Caco-2 (cell line): Measurements from ENCODE around the gene CACNA2D1. TPM values are rescaled to one million over a fixed set of nuclear protein-coding genes. Genes with fewer than 3 reads are reported as not detected.
"Not testable (repeated sequence)": the region's sequence is repeated elsewhere in the genome, so short reads cannot be mapped to it uniquely, and the experiment has no call there.

ENCODE experiments used
- BruUV-seq: library from RNA; stranded (reverse); fragments of 400-500 nt; replicated peaks from 2 replicates; lab custom pipeline; 2021; lab: Mats Ljungman, UMichigan
- CTCF ChIA-PET: fragments of 300-600 bp; sonication (Branson Sonifier 250); formaldehyde crosslinking; loops from one replicate; lab custom pipeline; 2022; ENCODE audit warnings: antibody characterized with exemption; lab: Charles Lee
- POLR2A ChIA-PET: fragments of 300-600 bp; sonication (Branson Sonifier 250); formaldehyde crosslinking; loops from one replicate; lab custom pipeline; 2022; ENCODE audit warnings: antibody characterized with exemption; lab: Charles Lee
- DNase-seq, 2 experiments: peaks; one replicate each; pipeline versions ENCODE4 v3.0.0 to v3.0.0-alpha.2; 2020 to 2022
- H3K27me3 ChIP-seq: replicated peaks from 2 replicates; pipeline ENCODE4 v1.6.0; 2011; ENCODE audit warnings: low read length; ENCODE audit not compliant: control insufficient read depth, insufficient read depth
- H3K36me3 ChIP-seq: 2 replicates; pipeline ENCODE4 v1.5.1; 2011; ENCODE audit warnings: low read length; ENCODE audit not compliant: control insufficient read depth, insufficient read depth
- H3K4me1 ChIP-seq: fragments of 250-450 bp; sonication (Bioruptor Pico); 2 replicates; pipeline ENCODE4 v1.5.1; 2020; ENCODE audit warnings: mild to moderate bottlenecking
- H3K4me3 ChIP-seq: 2 replicates; pipeline ENCODE4 v1.5.1; 2011; ENCODE audit warnings: low read depth, mild to moderate bottlenecking, control low read depth, low read length
- H3K9me3 ChIP-seq: fragments of 250-450 bp; sonication (Bioruptor Pico); 2 replicates; pipeline ENCODE4 v1.5.1; 2020; ENCODE audit warnings: mild to moderate bottlenecking, moderate library complexity
- H3K27ac Mint-ChIP-seq: one replicate; pipeline ENCODE4 v1.8.0; 2022; ENCODE audit warnings: mixed read lengths; ENCODE audit not compliant: unreplicated experiment
- H3K27me3 Mint-ChIP-seq: one replicate; pipeline ENCODE4 v1.8.0; 2022; ENCODE audit warnings: mixed read lengths; ENCODE audit not compliant: insufficient read depth, unreplicated experiment
- H3K36me3 Mint-ChIP-seq: one replicate; pipeline ENCODE4 v1.8.0; 2022; ENCODE audit warnings: mild to moderate bottlenecking, mixed read lengths; ENCODE audit not compliant: insufficient read depth, unreplicated experiment
- H3K4me1 Mint-ChIP-seq: one replicate; pipeline ENCODE4 v1.8.0; 2022; ENCODE audit warnings: low read depth, mixed read lengths; ENCODE audit not compliant: unreplicated experiment
- H3K4me3 Mint-ChIP-seq: one replicate; pipeline ENCODE4 v1.8.0; 2022; ENCODE audit warnings: mild to moderate bottlenecking, moderate library complexity, mixed read lengths; ENCODE audit not compliant: unreplicated experiment
- H3K9me3 Mint-ChIP-seq: one replicate; pipeline ENCODE4 v1.8.0; 2022; ENCODE audit warnings: mixed read lengths; ENCODE audit not compliant: unreplicated experiment
- CTCF ChIP-seq, 2 experiments: fragments of 200-600 bp in 1 of 2; IDR thresholded peaks; 1 replicate in 1 of 2; 2 replicates in 1 of 2; pipeline versions ENCODE4 v1.5.1 to v1.8.0; 2011 to 2022; ENCODE audit warnings: antibody characterized with exemption in 1 of 2, control low read depth in 1 of 2, inconsistent platforms in 1 of 2, low read depth in 1 of 2, low read length in 1 of 2, mild to moderate bottlenecking in 1 of 2, moderate library complexity in 1 of 2; ENCODE audit not compliant: insufficient read depth in 1 of 2, severe bottlenecking in 1 of 2, unreplicated experiment in 1 of 2
- intact Hi-C: fragments of 100-400 bp; cut with micrococcal nuclease; formaldehyde crosslinking; loops from one replicate; pipeline ENCODE4 v1.10.0; 2022; ENCODE audit not compliant: unreplicated experiment
- total RNA-seq: library from RNA; stranded (reverse); gene quantifications from 2 replicates; pipeline ENCODE4 v1.2.3, GENCODE V29; 2022

The CACNA2D1 gene
- total RNA-seq, 1 experiment from 2014 or later = not detected

DNA sequence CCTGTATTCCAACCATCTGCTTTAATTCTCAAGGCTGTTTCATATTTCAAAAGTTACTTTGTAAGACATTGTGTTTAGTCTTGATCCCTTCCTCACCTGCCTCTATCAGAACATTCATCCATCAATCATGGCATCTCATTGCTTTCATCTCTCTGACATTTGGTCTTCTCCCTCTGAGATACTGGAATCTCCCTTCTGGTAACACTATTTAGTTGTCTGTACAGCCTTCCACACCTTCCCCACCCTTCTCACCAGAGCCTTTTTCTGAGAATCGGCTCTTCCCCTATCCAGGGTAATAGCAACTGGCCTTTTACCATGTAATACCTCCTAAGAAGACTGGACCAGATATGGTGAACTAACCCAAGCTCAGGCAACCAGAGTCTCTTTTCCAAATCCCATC is 10.1 kb downstream of the CACNA2D1 start:
- DNase-seq = no peak
- Mint-ChIP-seq H3K9me3 (no peaks in the 10 kb centered on the region), H3K36me3 (no peaks in the 10 kb centered on the region), H3K27ac (no peak overlapping the region), H3K27me3 (no peaks in the 10 kb centered on the region), H3K4me3 (no peak overlapping the region), H3K4me1 (no peaks in the 10 kb centered on the region)
- BruUV-seq = no TSS peak
- no peak overlapping the region for H3K4me3 ChIP-seq
- ChIA-PET CTCF (no interaction called here), POLR2A (no interaction called here)
- no peaks in the 10 kb centered on the region for H3K9me3 ChIP-seq
- no peaks in the 10 kb centered on the region for H3K4me1 ChIP-seq
- no peak for TF ChIP-seq CTCF (IDR thresholded peaks at IDR 0.05; ENCODE audit: insufficient read depth in 1 of 2, low read depth in 1 of 2, low read length in 1 of 2, severe bottlenecking in 1 of 2, unreplicated experiment in 1 of 2)
- intact Hi-C loops = no loop called here
- H3K27me3 ChIP-seq = no peaks in the 10 kb centered on the region
- no peaks in the 10 kb centered on the region for H3K36me3 ChIP-seq

DNA sequence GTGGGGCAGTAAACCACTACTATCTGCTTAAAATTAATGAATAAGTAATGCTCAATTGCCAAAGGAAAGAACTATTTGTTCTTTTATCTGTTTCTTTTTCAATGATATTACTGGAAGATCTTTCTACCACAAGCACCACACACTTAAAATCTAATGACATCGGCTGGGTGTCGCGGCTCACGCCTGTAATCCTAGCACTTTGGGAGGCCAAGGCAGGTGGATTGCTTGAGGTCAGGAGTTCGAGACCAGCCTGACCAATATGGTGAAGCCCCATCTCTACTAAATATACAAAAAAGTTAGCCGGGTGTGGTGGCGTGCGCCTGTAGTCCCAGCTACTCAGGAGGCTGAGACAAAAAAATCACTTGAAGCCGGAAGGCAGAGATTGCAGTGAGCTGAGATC is 10.8 kb downstream of the CACNA2D1 start:
- intact Hi-C loops, H3K9me3 ChIP-seq, H3K27me3 ChIP-seq, H3K9me3 Mint-ChIP-seq, H3K4me3 Mint-ChIP-seq, CTCF ChIA-PET, DNase-seq, H3K4me1 Mint-ChIP-seq, BruUV-seq, H3K27ac Mint-ChIP-seq, H3K27me3 Mint-ChIP-seq, H3K36me3 Mint-ChIP-seq, H3K36me3 ChIP-seq, H3K4me3 ChIP-seq, POLR2A ChIA-PET, H3K4me1 ChIP-seq: not testable (repeated sequence)

DNA sequence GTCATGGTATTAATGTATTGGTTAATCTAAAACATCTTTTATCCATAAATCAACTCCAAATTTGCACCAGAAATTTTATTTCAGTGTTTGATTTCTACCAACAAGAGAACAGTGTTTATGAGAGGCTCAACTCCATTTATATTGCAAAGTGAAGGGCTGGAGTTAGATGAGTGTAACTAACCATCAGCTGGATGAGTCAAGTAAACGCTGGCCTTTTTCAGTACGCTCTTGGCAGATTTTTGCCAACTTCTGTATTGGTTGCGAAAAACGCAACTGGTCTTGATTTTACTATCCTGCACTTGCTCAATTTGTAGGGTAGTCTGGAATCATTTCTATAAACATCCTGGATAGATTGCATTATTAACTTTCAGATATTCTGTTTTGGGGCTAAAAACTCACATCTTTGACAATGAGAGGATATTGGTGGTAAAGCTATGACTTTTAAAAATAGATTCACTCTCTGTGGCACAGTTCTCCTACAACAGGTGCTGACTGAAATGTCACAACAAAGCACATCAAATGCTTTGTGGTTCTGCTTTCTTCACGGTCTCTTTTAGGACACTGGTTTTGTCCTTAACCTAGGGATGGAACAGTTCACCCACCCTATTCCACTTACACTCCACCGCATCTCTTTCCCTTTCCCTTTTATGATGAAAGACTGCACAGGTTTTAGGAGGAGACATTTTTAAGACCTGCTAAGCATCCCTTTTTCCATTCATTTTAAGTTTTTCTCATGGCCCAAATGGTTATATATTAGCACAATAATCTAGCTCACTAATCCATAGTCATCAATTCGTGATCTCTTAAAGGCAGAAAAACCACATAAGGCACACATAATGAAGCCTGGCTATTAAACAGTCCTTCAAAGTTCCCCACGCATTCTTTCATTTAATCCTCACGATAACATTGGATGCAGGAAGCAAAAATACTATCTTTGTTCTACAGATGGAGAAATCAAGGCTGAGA is 12.8 kb downstream of the CACNA2D1 start:
- Histone ChIP-seq H3K36me3 (no peaks in the 10 kb centered on the region), H3K4me3 (no peak overlapping the region), H3K4me1 (no peaks in the 10 kb centered on the region), H3K9me3 (no peaks in the 10 kb centered on the region), H3K27me3 (no peaks in the 10 kb centered on the region)
- ChIA-PET POLR2A (no interaction called here), CTCF (no interaction called here)
- Mint-ChIP-seq H3K4me1 (no peaks in the 10 kb centered on the region), H3K27me3 (no peaks in the 10 kb centered on the region), H3K9me3 (no peaks in the 10 kb centered on the region), H3K36me3 (no peaks in the 10 kb centered on the region), H3K27ac (no peak overlapping the region), H3K4me3 (no peak overlapping the region)
- DNase-seq = no peak
- BruUV-seq = no TSS peak
- intact Hi-C loops = no loop called here
- TF ChIP-seq CTCF (IDR thresholded peaks at IDR 0.05; ENCODE audit: insufficient read depth in 1 of 2, low read depth in 1 of 2, low read length in 1 of 2, severe bottlenecking in 1 of 2, unreplicated experiment in 1 of 2) = no peak
